Activated CD4-positive, alpha-beta memory T cell treated with anti-CD3 and anti-CD28 coated beads for 36 hours (primary cell): ENCODE data around the gene OR4B1. TPM values are rescaled to one million over a fixed set of nuclear protein-coding genes. Genes with fewer than 3 reads are reported as not detected.

Source experiments
- CTCF ChIA-PET: fragments of 350-600 bp; sonication (Branson Sonifier 250); formaldehyde crosslinking; loops from one replicate; lab custom pipeline; 2021; ENCODE audit warnings: antibody characterized with exemption, inconsistent platforms; lab: Charles Lee
- POLR2A ChIA-PET: fragments of 350-600 bp; sonication (Branson Sonifier 250); formaldehyde crosslinking; loops from one replicate; lab custom pipeline; 2021; ENCODE audit warnings: antibody characterized with exemption; lab: Charles Lee
- DNase-seq: peaks from one replicate; pipeline ENCODE4 v3.0.0-alpha.2; 2020
- H3K27ac Mint-ChIP-seq: one replicate; pipeline ENCODE4 v1.8.0; 2021; ENCODE audit warnings: mixed read lengths
- H3K27me3 Mint-ChIP-seq: one replicate; pipeline ENCODE4 v1.8.0; 2021; ENCODE audit warnings: mixed read lengths
- H3K36me3 Mint-ChIP-seq: one replicate; pipeline ENCODE4 v1.8.0; 2021; ENCODE audit warnings: mixed read lengths
- H3K4me1 Mint-ChIP-seq: one replicate; pipeline ENCODE4 v1.8.0; 2021; ENCODE audit warnings: low read depth, mixed read lengths
- H3K4me3 Mint-ChIP-seq: one replicate; pipeline ENCODE4 v1.8.0; 2021; ENCODE audit warnings: mild to moderate bottlenecking, mixed read lengths
- H3K9me3 Mint-ChIP-seq: one replicate; pipeline ENCODE4 v1.8.0; 2021; ENCODE audit warnings: mixed read lengths
- intact Hi-C: fragments of 100-400 bp; cut with micrococcal nuclease; formaldehyde crosslinking; loops from one replicate; pipeline ENCODE4 v1.15.1; 2023
- total RNA-seq, 2 experiments: library from RNA; stranded (reverse); gene quantifications; one replicate each; pipeline ENCODE4 v1.2.3, GENCODE V29; 2021

The OR4B1 gene
- not detected for total RNA-seq

- no peak within 1 kb of the TSS for H3K4me3 Mint-ChIP-seq
These were observed at the start of gene OR4B1 for GRCh38 chr11:48216510-48216909. OR4B1 (plus strand) TSS chr11:48216810; CDS start chr11:48216810, 0 bp downstream.

GRCh38 chr11:48167380-48167779 is 49.2 kb upstream of the OR4B1 start:
- H3K4me3 Mint-ChIP-seq, result no peak overlapping the region
- ChIA-PET POLR2A (no interaction called here), CTCF (no interaction called here)
- H3K9me3 Mint-ChIP-seq, result no peaks in the 10 kb centered on the region
- intact Hi-C loops, result no loop called here
- DNase-seq, result no peak
- no peak overlapping the region for H3K27ac Mint-ChIP-seq
- H3K27me3 Mint-ChIP-seq, result no peaks in the 10 kb centered on the region
- H3K36me3 Mint-ChIP-seq, result peaks cover 24% of the 10 kb centered on the region
- H3K4me1 Mint-ChIP-seq, result peaks cover 17% of the 10 kb centered on the region

More at GRCh38 chr11:48216510-48216909, at the start of gene OR4B1:
- intact Hi-C loops, result no loop called here
- ChIA-PET CTCF (no interaction called here), POLR2A (no interaction called here)
- Mint-ChIP-seq H3K27ac (no peak within 1 kb of the TSS), H3K36me3 (no peaks in the 10 kb centered on the region), H3K27me3 (no peaks in the 10 kb centered on the region), H3K9me3 (no peaks in the 10 kb centered on the region), H3K4me1 (no peaks in the 10 kb centered on the region)
- no peak for DNase-seq

- ChIA-PET POLR2A (no interaction called here), CTCF (no interaction called here)
- Mint-ChIP-seq H3K36me3 (peaks cover 19% of the 10 kb centered on the region), H3K27ac (no peak overlapping the region), H3K4me3 (no peak overlapping the region), H3K4me1 (peaks cover 23% of the 10 kb centered on the region), H3K27me3 (no peaks in the 10 kb centered on the region), H3K9me3 (no peaks in the 10 kb centered on the region)
- intact Hi-C loops, result no loop called here
- no peak for DNase-seq
These were observed 47.8 kb upstream of the OR4B1 start for GRCh38 chr11:48168815-48169214.

GRCh38 chr11:48169259-48169658 is 47.4 kb upstream of the OR4B1 start:
- CTCF ChIA-PET, result interaction anchor here (1.1 kb wide), 1 partner anchor 138 kb away, joined by 3 read pairs; no protein-coding TSS in a partner anchor
- Mint-ChIP-seq H3K4me1 (peaks cover 23% of the 10 kb centered on the region), H3K36me3 (peaks cover 14% of the 10 kb centered on the region), H3K9me3 (no peaks in the 10 kb centered on the region), H3K27ac (no peak overlapping the region), H3K27me3 (no peaks in the 10 kb centered on the region), H3K4me3 (no peak overlapping the region)
- intact Hi-C loops, result no loop called here
- POLR2A ChIA-PET, result no interaction called here
- no peak for DNase-seq

- Mint-ChIP-seq H3K27ac (no peak overlapping the region), H3K4me1 (peaks cover 23% of the 10 kb centered on the region), H3K27me3 (no peaks in the 10 kb centered on the region), H3K9me3 (no peaks in the 10 kb centered on the region), H3K4me3 (no peak overlapping the region), H3K36me3 (peaks cover 13% of the 10 kb centered on the region)
- intact Hi-C loops, result loop anchor here (5.0 kb wide), 2 partner anchors 138 to 237 kb away; partner anchors contain the start of gene OR4S1
- CTCF ChIA-PET, result interaction anchor here (1.1 kb wide), 1 partner anchor 138 kb away, joined by 3 read pairs; no protein-coding TSS in a partner anchor
- POLR2A ChIA-PET, result no interaction called here
- DNase-seq, result no peak
These were observed 46.9 kb upstream of the OR4B1 start for GRCh38 chr11:48169717-48170116.

- ChIA-PET CTCF (interaction anchor here (1.1 kb wide), 1 partner anchor 137 kb away, joined by 3 read pairs; no protein-coding TSS in a partner anchor), POLR2A (no interaction called here)
- Mint-ChIP-seq H3K4me3 (no peak overlapping the region), H3K9me3 (no peaks in the 10 kb centered on the region), H3K4me1 (peaks cover 23% of the 10 kb centered on the region), H3K27ac (no peak overlapping the region), H3K36me3 (peaks cover 5% of the 10 kb centered on the region), H3K27me3 (no peaks in the 10 kb centered on the region)
- peak; percentile 11 for DNase-seq
- intact Hi-C loops, result loop anchor here (5.0 kb wide), 2 partner anchors 137 to 238 kb away; partner anchors contain the start of gene OR4S1
These were observed 46.1 kb upstream of the OR4B1 start for GRCh38 chr11:48170241-48171233.

GRCh38 chr11:48172818-48173609 is 43.6 kb upstream of the OR4B1 start:
- CTCF ChIA-PET, result interaction anchor here (0.6 to 2.1 kb wide), 11 partner anchors 10 to 239 kb away, joined by 3 to 13 read pairs (median 4); no protein-coding TSS in a partner anchor
- no peaks in the 10 kb centered on the region for H3K9me3 Mint-ChIP-seq
- H3K4me1 Mint-ChIP-seq, result peaks cover 23% of the 10 kb centered on the region
- intact Hi-C loops, result loop anchor here (1.0 to 5.0 kb wide), 3 partner anchors 37 to 241 kb away; partner anchors contain the start of gene OR4S1
- no peak overlapping the region for H3K27ac Mint-ChIP-seq
- no peaks in the 10 kb centered on the region for H3K36me3 Mint-ChIP-seq
- H3K27me3 Mint-ChIP-seq, result no peaks in the 10 kb centered on the region
- DNase-seq, result peak; percentile 78
- no peak overlapping the region for H3K4me3 Mint-ChIP-seq
- POLR2A ChIA-PET, result no interaction called here

- ChIA-PET POLR2A (no interaction called here), CTCF (no interaction called here)
- Mint-ChIP-seq H3K27ac (no peak overlapping the region), H3K9me3 (no peaks in the 10 kb centered on the region), H3K4me1 (peaks cover 6% of the 10 kb centered on the region), H3K36me3 (no peaks in the 10 kb centered on the region), H3K4me3 (no peak overlapping the region), H3K27me3 (no peaks in the 10 kb centered on the region)
- intact Hi-C loops, result no loop called here
- no peak for DNase-seq
These were observed 38.9 kb upstream of the OR4B1 start for GRCh38 chr11:48177661-48178060.

GRCh38 chr11:48180627-48181026 is 36.0 kb upstream of the OR4B1 start:
- no peak overlapping the region for H3K27ac Mint-ChIP-seq
- H3K4me3 Mint-ChIP-seq, result no peak overlapping the region
- no peaks in the 10 kb centered on the region for H3K27me3 Mint-ChIP-seq
- ChIA-PET POLR2A (no interaction called here), CTCF (no interaction called here)
- no peaks in the 10 kb centered on the region for H3K36me3 Mint-ChIP-seq
- intact Hi-C loops, result no loop called here
- no peak for DNase-seq
- no peaks in the 10 kb centered on the region for H3K4me1 Mint-ChIP-seq
- H3K9me3 Mint-ChIP-seq, result no peaks in the 10 kb centered on the region

- CTCF ChIA-PET, result interaction anchor here (0.7 to 2.2 kb wide), 2 partner anchors 10 to 1344 kb away, joined by 4 to 5 read pairs; no protein-coding TSS in a partner anchor
- Mint-ChIP-seq H3K4me3 (no peak overlapping the region), H3K9me3 (peaks cover 7% of the 10 kb centered on the region), H3K4me1 (no peaks in the 10 kb centered on the region), H3K27me3 (no peaks in the 10 kb centered on the region), H3K27ac (no peak overlapping the region), H3K36me3 (no peaks in the 10 kb centered on the region)
- POLR2A ChIA-PET, result no interaction called here
- intact Hi-C loops, result no loop called here
- DNase-seq, result no peak
These were observed 33.6 kb upstream of the OR4B1 start for GRCh38 chr11:48182860-48183526.

GRCh38 chr11:48184452-48184851 is 32.2 kb upstream of the OR4B1 start:
- no peak overlapping the region for H3K4me3 Mint-ChIP-seq
- no peaks in the 10 kb centered on the region for H3K36me3 Mint-ChIP-seq
- no peak overlapping the region for H3K27ac Mint-ChIP-seq
- H3K9me3 Mint-ChIP-seq, result peaks cover 15% of the 10 kb centered on the region
- intact Hi-C loops, result no loop called here
- no peak for DNase-seq
- ChIA-PET POLR2A (no interaction called here), CTCF (no interaction called here)
- H3K4me1 Mint-ChIP-seq, result no peaks in the 10 kb centered on the region
- no peaks in the 10 kb centered on the region for H3K27me3 Mint-ChIP-seq
